Activated CD4-positive, alpha-beta memory T cell treated with anti-CD3 and anti-CD28 coated beads, Interleukin-2, amount 10 ng/mL, durations not matched to agents 7 days and 5 days (primary cell): ENCODE results near the gene NCS1. TPM values are rescaled to one million over a fixed set of nuclear protein-coding genes. Genes with fewer than 3 reads are reported as not detected.

Experiments used
- CTCF ChIA-PET: fragments of 350-600 bp; sonication (Branson Sonifier 250); formaldehyde crosslinking; loops from one replicate; lab custom pipeline; 2021; ENCODE audit warnings: antibody characterized with exemption, inconsistent platforms; lab: Charles Lee
- POLR2A ChIA-PET: fragments of 350-600 bp; sonication (Branson Sonifier 250); formaldehyde crosslinking; loops from one replicate; lab custom pipeline; 2021; ENCODE audit warnings: antibody characterized with exemption; lab: Charles Lee
- DNase-seq: peaks from one replicate; pipeline ENCODE4 v3.0.0-alpha.2; 2020
- H3K27ac Mint-ChIP-seq: one replicate; pipeline ENCODE4 v1.8.0; 2021; ENCODE audit warnings: mild to moderate bottlenecking, mixed read lengths
- H3K27me3 Mint-ChIP-seq: one replicate; pipeline ENCODE4 v1.8.0; 2021; ENCODE audit warnings: mixed read lengths
- H3K36me3 Mint-ChIP-seq: one replicate; pipeline ENCODE4 v1.8.0; 2021; ENCODE audit warnings: low read depth, mixed read lengths
- H3K4me1 Mint-ChIP-seq: one replicate; pipeline ENCODE4 v1.8.0; 2021; ENCODE audit warnings: mixed read lengths
- H3K4me3 Mint-ChIP-seq: one replicate; pipeline ENCODE4 v1.8.0; 2021; ENCODE audit warnings: mild to moderate bottlenecking, mixed read lengths
- H3K9me3 Mint-ChIP-seq: one replicate; pipeline ENCODE4 v1.8.0; 2021; ENCODE audit warnings: mixed read lengths
- total RNA-seq, 2 experiments: library from RNA; stranded (reverse); gene quantifications; one replicate each; pipeline ENCODE4 v1.2.3, GENCODE V29; 2021

NCS1 gene
- total RNA-seq, 2 experiments from 2014 or later = 2.8 to 3.1 TPM

- no peak for DNase-seq
- CTCF ChIA-PET = no interaction called here
- POLR2A ChIA-PET = no interaction called here
- Mint-ChIP-seq H3K4me1 (no peaks in the 10 kb centered on the region), H3K27ac (no peak overlapping the region), H3K4me3 (no peak overlapping the region), H3K9me3 (no peaks in the 10 kb centered on the region), H3K36me3 (no peaks in the 10 kb centered on the region), H3K27me3 (no peaks in the 10 kb centered on the region)
These were observed 32.8 kb downstream of the NCS1 start for GRCh38 chr9:130204959-130205358.

- Mint-ChIP-seq H3K27me3 (no peaks in the 10 kb centered on the region), H3K9me3 (no peaks in the 10 kb centered on the region), H3K4me1 (no peaks in the 10 kb centered on the region), H3K36me3 (no peaks in the 10 kb centered on the region), H3K27ac (no peak overlapping the region), H3K4me3 (no peak overlapping the region)
- POLR2A ChIA-PET = no interaction called here
- DNase-seq = no peak
- CTCF ChIA-PET = interaction anchor here (0.6 kb wide), 1 partner anchor 53 kb away, joined by 3 read pairs; no protein-coding TSS in a partner anchor
These were observed 33.7 kb downstream of the NCS1 start for GRCh38 chr9:130205912-130206311.

GRCh38 chr9:130206579-130206978 lies 34.4 kb downstream of the NCS1 start:
- no peak for DNase-seq
- Mint-ChIP-seq H3K9me3 (no peaks in the 10 kb centered on the region), H3K27ac (no peak overlapping the region), H3K4me3 (no peak overlapping the region), H3K36me3 (no peaks in the 10 kb centered on the region), H3K4me1 (no peaks in the 10 kb centered on the region), H3K27me3 (no peaks in the 10 kb centered on the region)
- ChIA-PET POLR2A (interaction anchor here (0.7 kb wide), 1 partner anchor 9 kb away, joined by 3 read pairs; no protein-coding TSS in a partner anchor), CTCF (no interaction called here)

GRCh38 chr9:130207241-130207992 lies 35.2 kb downstream of the NCS1 start:
- no peaks in the 10 kb centered on the region for H3K27me3 Mint-ChIP-seq
- no peaks in the 10 kb centered on the region for H3K4me1 Mint-ChIP-seq
- no peaks in the 10 kb centered on the region for H3K36me3 Mint-ChIP-seq
- no peaks in the 10 kb centered on the region for H3K9me3 Mint-ChIP-seq
- CTCF ChIA-PET = no interaction called here
- no peak overlapping the region for H3K4me3 Mint-ChIP-seq
- no peak for DNase-seq
- H3K27ac Mint-ChIP-seq = no peak overlapping the region
- POLR2A ChIA-PET = interaction anchor here (0.7 kb wide), 1 partner anchor 9 kb away, joined by 3 read pairs; no protein-coding TSS in a partner anchor

GRCh38 chr9:130208600-130209347 lies 36.6 kb downstream of the NCS1 start:
- no peaks in the 10 kb centered on the region for H3K4me1 Mint-ChIP-seq
- CTCF ChIA-PET = interaction anchor here (0.7 kb wide), 1 partner anchor 100 kb away, joined by 3 read pairs; no protein-coding TSS in a partner anchor
- POLR2A ChIA-PET = no interaction called here
- no peak for DNase-seq
- H3K36me3 Mint-ChIP-seq = no peaks in the 10 kb centered on the region
- H3K9me3 Mint-ChIP-seq = no peaks in the 10 kb centered on the region
- H3K27me3 Mint-ChIP-seq = no peaks in the 10 kb centered on the region
- H3K27ac Mint-ChIP-seq = no peak overlapping the region
- no peak overlapping the region for H3K4me3 Mint-ChIP-seq

- ChIA-PET POLR2A (no interaction called here), CTCF (no interaction called here)
- no peak overlapping the region for H3K27ac Mint-ChIP-seq
- no peaks in the 10 kb centered on the region for H3K4me1 Mint-ChIP-seq
- H3K27me3 Mint-ChIP-seq = no peaks in the 10 kb centered on the region
- DNase-seq = no peak
- H3K36me3 Mint-ChIP-seq = no peaks in the 10 kb centered on the region
- H3K4me3 Mint-ChIP-seq = no peak overlapping the region
- no peaks in the 10 kb centered on the region for H3K9me3 Mint-ChIP-seq
These were observed 37.2 kb downstream of the NCS1 start for GRCh38 chr9:130209422-130209821.

GRCh38 chr9:130211548-130212226 lies 39.5 kb downstream of the NCS1 start:
- H3K4me1 Mint-ChIP-seq = no peaks in the 10 kb centered on the region
- no peaks in the 10 kb centered on the region for H3K27me3 Mint-ChIP-seq
- ChIA-PET CTCF (no interaction called here), POLR2A (no interaction called here)
- H3K27ac Mint-ChIP-seq = no peak overlapping the region
- H3K36me3 Mint-ChIP-seq = no peaks in the 10 kb centered on the region
- DNase-seq = no peak
- H3K4me3 Mint-ChIP-seq = no peak overlapping the region
- no peaks in the 10 kb centered on the region for H3K9me3 Mint-ChIP-seq

GRCh38 chr9:130212543-130213297 lies 40.5 kb downstream of the NCS1 start:
- ChIA-PET POLR2A (interaction anchor here (1.2 kb wide), 1 partner anchor 11 kb away, joined by 3 read pairs; no protein-coding TSS in a partner anchor), CTCF (no interaction called here)
- Mint-ChIP-seq H3K36me3 (no peaks in the 10 kb centered on the region), H3K27me3 (no peaks in the 10 kb centered on the region), H3K9me3 (no peaks in the 10 kb centered on the region), H3K27ac (no peak overlapping the region), H3K4me3 (no peak overlapping the region), H3K4me1 (no peaks in the 10 kb centered on the region)
- DNase-seq = no peak

- H3K4me1 Mint-ChIP-seq = no peaks in the 10 kb centered on the region
- ChIA-PET POLR2A (interaction anchor here (1.2 kb wide), 1 partner anchor 12 kb away, joined by 3 read pairs; no protein-coding TSS in a partner anchor), CTCF (no interaction called here)
- H3K9me3 Mint-ChIP-seq = no peaks in the 10 kb centered on the region
- no peak for DNase-seq
- no peak overlapping the region for H3K4me3 Mint-ChIP-seq
- H3K27ac Mint-ChIP-seq = no peak overlapping the region
- H3K27me3 Mint-ChIP-seq = no peaks in the 10 kb centered on the region
- no peaks in the 10 kb centered on the region for H3K36me3 Mint-ChIP-seq
These were observed 41.9 kb downstream of the NCS1 start for GRCh38 chr9:130213911-130214761.

- Mint-ChIP-seq H3K27ac (no peak overlapping the region), H3K27me3 (no peaks in the 10 kb centered on the region), H3K4me3 (no peak overlapping the region), H3K4me1 (no peaks in the 10 kb centered on the region), H3K36me3 (no peaks in the 10 kb centered on the region), H3K9me3 (no peaks in the 10 kb centered on the region)
- ChIA-PET POLR2A (no interaction called here), CTCF (no interaction called here)
- DNase-seq = no peak
These were observed 42.7 kb downstream of the NCS1 start for GRCh38 chr9:130214776-130215340.

GRCh38 chr9:130215341-130216119 lies 43.3 kb downstream of the NCS1 start:
- Mint-ChIP-seq H3K27me3 (no peaks in the 10 kb centered on the region), H3K36me3 (no peaks in the 10 kb centered on the region), H3K4me3 (no peak overlapping the region), H3K9me3 (no peaks in the 10 kb centered on the region), H3K27ac (no peak overlapping the region), H3K4me1 (no peaks in the 10 kb centered on the region)
- no peak for DNase-seq
- POLR2A ChIA-PET = no interaction called here
- CTCF ChIA-PET = no interaction called here
